Kidney (tissue), 14 donors: ENCODE data around the gene OR13C3. TPM values are rescaled to one million over a fixed set of nuclear protein-coding genes. Genes with fewer than 3 reads are reported as not detected.

ENCODE experiments used
- DNase-seq, 5 donors: peaks; one replicate each; pipeline ENCODE4 v3.0.0-alpha.2; 2013 to 2020
- FAIRE-seq: peaks from 2 replicates; lab custom pipeline; 2012; peaks lifted over from hg19 to GRCh38; lab: Jason Lieb, UNC
- H3K27ac ChIP-seq, 2 donors: one replicate each; pipeline ENCODE4 v1.7.0; 2013; ENCODE audit warnings: low read depth in 2 of 2, low read length in 2 of 2, inconsistent platforms in 1 of 2
- H3K27me3 ChIP-seq: one replicate; pipeline ENCODE4 v1.7.1; 2013; ENCODE audit warnings: low read length, inconsistent platforms; ENCODE audit not compliant: control insufficient read depth, insufficient read depth
- H3K36me3 ChIP-seq, 3 donors: one replicate each; pipeline versions ENCODE4 v1.7.0 to v1.7.1; 2013; ENCODE audit warnings: low read length in 3 of 3, control low read depth in 1 of 3, inconsistent platforms in 1 of 3; ENCODE audit not compliant: insufficient read depth in 3 of 3, control insufficient read depth in 2 of 3
- H3K4me1 ChIP-seq, 3 donors: one replicate each; pipeline versions ENCODE4 v1.7.0 to v1.7.1; 2013; ENCODE audit warnings: low read length in 3 of 3, inconsistent platforms in 1 of 3, low read depth in 1 of 3; ENCODE audit not compliant: control insufficient read depth in 2 of 3, insufficient read depth in 2 of 3
- H3K4me3 ChIP-seq, 3 donors: one replicate each; pipeline versions ENCODE4 v1.7.0 to v1.8.1; 2013; ENCODE audit warnings: low read length in 3 of 3, control low read depth in 1 of 3, inconsistent platforms in 1 of 3
- H3K9ac ChIP-seq, 3 donors: one replicate each; pipeline versions ENCODE4 v1.7.0 to v1.7.1; 2013; ENCODE audit warnings: low read length in 3 of 3, control low read depth in 1 of 3, inconsistent platforms in 1 of 3
- H3K9me3 ChIP-seq, 3 donors: one replicate each; pipeline versions ENCODE4 v1.7.0 to v1.7.1; 2013; ENCODE audit warnings: low read length in 3 of 3, control low read depth in 1 of 3, inconsistent platforms in 1 of 3; ENCODE audit not compliant: control insufficient read depth in 2 of 3, insufficient read depth in 1 of 3
- intact Hi-C: fragments of 100-400 bp; cut with DNase I; formaldehyde crosslinking; loops from one replicate; pipeline ENCODE4 v1.11.1; 2022
- polyA plus RNA-seq: library from polyadenylated mRNA; stranded (reverse); fragments of 350-450 nt; fragmentation: Illumina TruSeq; extraction: RNeasy Lipid Tissue Mini Kit (QIAGEN cat#74804); gene quantifications from one replicate; pipeline ENCODE4 v1.2.3, GENCODE V29; 2014; ENCODE audit warnings: low read depth, low replicate concordance; ENCODE audit not compliant: insufficient read depth
- total RNA-seq: library from RNA; stranded (reverse); fragmentation: NEBNext Ultra II Directional; extraction: Animal tissue kit (Norgen Biotek cat#: 25700); gene quantifications from one replicate; pipeline ENCODE4 v1.2.1, GENCODE V29; 2021
- TF ChIP-seq, protein P1 (sequence below): IDR thresholded peaks from 3 replicates; pipeline ENCODE4 v1.5.1; 2012; ENCODE audit warnings: mild to moderate bottlenecking, moderate library complexity, borderline replicate concordance; ENCODE audit not compliant: insufficient read depth; ENCODE audit errors: extremely low read depth
- donor health status: control.
- donor health status: control.
- donor health status: control.
- donor health status: control.
- donor health status: control.
- donor health status: DM: yes; HTN: yes; CAD: no.
- donor health status: Normal renal cell carcinoma (clear cell type).

The OR13C3 gene
- total and polyA plus RNA-seq, 2 donors from 2014 or later: not detected

- H3K27ac ChIP-seq: no peak overlapping the region
- H3K4me3 ChIP-seq: no peak overlapping the region
- H3K4me1 ChIP-seq: no peaks in the 10 kb centered on the region
- H3K9ac ChIP-seq: no peak overlapping the region
- TF ChIP-seq, protein P1, sequence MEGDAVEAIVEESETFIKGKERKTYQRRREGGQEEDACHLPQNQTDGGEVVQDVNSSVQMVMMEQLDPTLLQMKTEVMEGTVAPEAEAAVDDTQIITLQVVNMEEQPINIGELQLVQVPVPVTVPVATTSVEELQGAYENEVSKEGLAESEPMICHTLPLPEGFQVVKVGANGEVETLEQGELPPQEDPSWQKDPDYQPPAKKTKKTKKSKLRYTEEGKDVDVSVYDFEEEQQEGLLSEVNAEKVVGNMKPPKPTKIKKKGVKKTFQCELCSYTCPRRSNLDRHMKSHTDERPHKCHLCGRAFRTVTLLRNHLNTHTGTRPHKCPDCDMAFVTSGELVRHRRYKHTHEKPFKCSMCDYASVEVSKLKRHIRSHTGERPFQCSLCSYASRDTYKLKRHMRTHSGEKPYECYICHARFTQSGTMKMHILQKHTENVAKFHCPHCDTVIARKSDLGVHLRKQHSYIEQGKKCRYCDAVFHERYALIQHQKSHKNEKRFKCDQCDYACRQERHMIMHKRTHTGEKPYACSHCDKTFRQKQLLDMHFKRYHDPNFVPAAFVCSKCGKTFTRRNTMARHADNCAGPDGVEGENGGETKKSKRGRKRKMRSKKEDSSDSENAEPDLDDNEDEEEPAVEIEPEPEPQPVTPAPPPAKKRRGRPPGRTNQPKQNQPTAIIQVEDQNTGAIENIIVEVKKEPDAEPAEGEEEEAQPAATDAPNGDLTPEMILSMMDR: no peak
- no peaks in the 10 kb centered on the region for H3K36me3 ChIP-seq
- DNase-seq: no peak
- FAIRE-seq: no peak
- no peaks in the 10 kb centered on the region for H3K9me3 ChIP-seq
- intact Hi-C loops: no loop called here
- no peaks in the 10 kb centered on the region for H3K27me3 ChIP-seq
Observed at GRCh38 chr9:104514901-104515300, 21.8 kb downstream of the OR13C3 start.

- Histone ChIP-seq H3K4me1 (no peaks in the 10 kb centered on the region), H3K9me3 (no peaks in the 10 kb centered on the region), H3K27me3 (no peaks in the 10 kb centered on the region), H3K27ac (no peak overlapping the region), H3K36me3 (no peaks in the 10 kb centered on the region), H3K4me3 (no peak overlapping the region), H3K9ac (no peak overlapping the region)
- TF ChIP-seq, protein P1: no peak
- DNase-seq (no peak), FAIRE-seq (no peak)
- intact Hi-C loops: no loop called here
Observed at GRCh38 chr9:104506565-104506964, 30.1 kb downstream of the OR13C3 start.

DNA sequence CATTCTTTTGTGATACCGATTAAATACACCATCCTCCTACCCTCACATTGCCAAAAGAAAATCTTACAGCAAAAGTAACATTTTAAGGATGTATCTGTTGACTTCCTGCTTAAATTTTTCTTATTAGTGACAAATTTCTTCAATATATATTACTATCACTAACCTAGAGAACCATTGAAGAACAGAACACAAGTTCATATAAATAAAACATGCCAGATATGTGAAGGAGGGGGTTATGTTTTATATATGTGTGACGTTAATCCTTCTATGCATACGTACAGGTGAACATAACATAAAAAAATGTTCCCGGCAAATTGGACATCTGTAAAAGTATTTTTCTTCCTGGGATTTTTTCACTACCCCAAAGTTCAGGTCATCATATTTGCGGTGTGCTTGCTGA, 32.7 kb downstream of the OR13C3 start, which contains the start of gene OR13F1:
OR13F1 (plus strand) TSS at position 301 of the 400 bp plus-strand sequence; CDS start at position 301, 0 bp downstream.
- FAIRE-seq: no peak
- H3K4me3 ChIP-seq: no peak within 1 kb of the TSS
- intact Hi-C loops: no loop called here
- H3K27me3 ChIP-seq: no peaks in the 10 kb centered on the region
- no peaks in the 10 kb centered on the region for H3K9me3 ChIP-seq
- no peak within 1 kb of the TSS for H3K27ac ChIP-seq
- TF ChIP-seq, protein P1: no peak
- no peak within 1 kb of the TSS for H3K9ac ChIP-seq
- H3K4me1 ChIP-seq: no peaks in the 10 kb centered on the region
- no peak for DNase-seq
- H3K36me3 ChIP-seq: no peaks in the 10 kb centered on the region

- Histone ChIP-seq H3K4me3 (no peak overlapping the region), H3K9ac (no peak overlapping the region), H3K36me3 (no peaks in the 10 kb centered on the region), H3K27me3 (no peaks in the 10 kb centered on the region), H3K9me3 (no peaks in the 10 kb centered on the region), H3K4me1 (no peaks in the 10 kb centered on the region), H3K27ac (no peak overlapping the region)
- FAIRE-seq: no peak
- TF ChIP-seq, protein P1: no peak
- no peak for DNase-seq
- intact Hi-C loops: no loop called here
Observed at GRCh38 chr9:104503440-104503839, 33.2 kb downstream of the OR13C3 start.
